HG03575 (cell line): ENCODE data around the gene LYPD5.
"Not testable (repeated sequence)": the region's sequence is repeated elsewhere in the genome, so short reads cannot be mapped to it uniquely, and the experiment has no call there.

Source experiments
- ATAC-seq: cut with Tn5 transposase; IDR thresholded peaks from one replicate; pipeline ENCODE4 v1.9.1; 2021; ENCODE audit not compliant: unreplicated experiment, insufficient number of reproducible peaks, low FRiP score; ENCODE audit errors: extremely low read depth

The LYPD5 gene

GRCh38 chr19:43802216-43802951, at the start of gene LYPD5:
Gene LYPD5 (minus strand): TSS chr19:43802447. CDS start chr19:43802380, 67 bp downstream.
- no peak for ATAC-seq

GRCh38 chr19:43848821-43849220, 46.6 kb upstream of the LYPD5 start:
- ATAC-seq, result no peak

- ATAC-seq, result no peak
Observed at GRCh38 chr19:43847884-43848283, 45.6 kb upstream of the LYPD5 start.

GRCh38 chr19:43847246-43847645, 45.0 kb upstream of the LYPD5 start:
- ATAC-seq, result no peak

- ATAC-seq, result no peak
Observed at GRCh38 chr19:43842007-43842406, 39.8 kb upstream of the LYPD5 start.

- no peak for ATAC-seq
Observed at GRCh38 chr19:43839139-43839538, 36.9 kb upstream of the LYPD5 start.

- ATAC-seq, result no peak
Observed at GRCh38 chr19:43826787-43827754, 24.8 kb upstream of the LYPD5 start, which contains the start of gene ZNF283. Gene ZNF283 (plus strand): TSS chr19:43827321. CDS start chr19:43833505, 6,184 bp downstream.

GRCh38 chr19:43824572-43824971, 22.3 kb upstream of the LYPD5 start:
- not testable (repeated sequence) for ATAC-seq

GRCh38 chr19:43823856-43824255, 21.6 kb upstream of the LYPD5 start:
- not testable (repeated sequence) for ATAC-seq

GRCh38 chr19:43820884-43821215, 18.6 kb upstream of the LYPD5 start:
- ATAC-seq, result no peak

- no peak for ATAC-seq
Observed at GRCh38 chr19:43820098-43820883, 18.0 kb upstream of the LYPD5 start.

- ATAC-seq, result no peak
Observed at GRCh38 chr19:43818500-43818899, 16.3 kb upstream of the LYPD5 start.

GRCh38 chr19:43817454-43817853, 15.2 kb upstream of the LYPD5 start:
- ATAC-seq, result not testable (repeated sequence)

GRCh38 chr19:43814663-43815352, 12.6 kb upstream of the LYPD5 start:
- ATAC-seq, result no peak

GRCh38 chr19:43812688-43813087, 10.4 kb upstream of the LYPD5 start:
- no peak for ATAC-seq

GRCh38 chr19:43812259-43812658, 10.0 kb upstream of the LYPD5 start:
- ATAC-seq, result no peak

- no peak for ATAC-seq
Observed at GRCh38 chr19:43811837-43812236, 9.6 kb upstream of the LYPD5 start.

GRCh38 chr19:43809762-43810696, 7.8 kb upstream of the LYPD5 start:
- no peak for ATAC-seq
